ENCODE results near the gene PTGR3. TPM values are rescaled to one million over a fixed set of nuclear protein-coding genes. Genes with fewer than 3 reads are reported as not detected.

The PTGR3 gene
- total RNA-seq, 4 donors from 2014 or later: 9.6 to 27.5 (median 20.1) TPM

DNA sequence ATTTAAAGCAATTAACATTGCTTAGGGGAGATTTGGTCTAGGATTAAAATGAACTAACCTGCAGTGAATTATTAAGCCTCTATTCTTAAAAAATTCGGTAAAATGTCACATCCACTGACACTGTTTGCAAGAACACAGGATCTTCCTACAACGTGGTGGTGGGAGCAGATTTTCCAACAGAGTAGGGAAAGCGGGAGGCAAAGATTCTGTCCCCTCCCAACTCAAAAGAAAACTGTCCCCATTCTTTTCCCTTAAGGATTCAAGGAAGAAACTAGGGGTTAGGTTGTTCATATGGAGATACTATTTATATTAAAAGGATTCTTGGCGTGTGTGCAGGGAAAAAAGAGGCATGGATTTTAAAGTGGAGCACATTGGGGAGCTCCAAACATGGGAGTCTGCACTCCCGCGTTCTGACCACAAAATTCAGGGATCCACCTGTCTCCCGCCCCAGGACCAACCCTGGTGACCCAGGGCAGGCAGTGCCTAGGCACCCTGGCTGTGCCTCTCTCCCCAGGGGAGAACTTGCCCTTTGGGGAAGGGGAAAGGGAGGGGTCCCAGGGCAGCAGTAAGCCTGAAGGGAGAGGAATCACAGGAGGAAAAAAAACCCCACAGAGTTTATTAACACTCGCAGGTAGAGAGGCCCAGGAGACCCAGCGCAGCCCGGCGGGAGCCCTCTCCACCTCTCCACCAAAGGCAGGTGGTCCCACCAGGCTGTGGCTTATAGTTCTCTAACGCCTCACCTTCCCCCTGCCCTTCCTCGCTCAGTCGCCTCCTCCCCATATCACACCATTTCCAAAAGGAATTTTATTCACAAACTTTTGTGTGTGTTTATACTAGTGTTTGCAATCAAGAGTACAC lies 2.3 kb downstream of the PTGR3 start:
- WGBS: 50% methylated on average over 14 of the region's 14 CpGs
- peak overlapping the region; percentile 96 to 99 (median 97) for H3K4me3 ChIP-seq
- H3K9me3 ChIP-seq: no peaks in the 10 kb centered on the region
- peak; percentile 78 for DNase-seq (ENCODE audit: extremely low spot score)
- peaks cover 0 to 3% (median 2%) of the 10 kb centered on the region in 4 donors for H3K36me3 ChIP-seq
- H3K27ac ChIP-seq (replicated peaks in 1 of 4): peak overlapping the region; percentile 97 to 100 (median 98)
- intact Hi-C loops (cut with DNase I): loop anchor here (10.0 kb wide), 1 partner anchor 268 kb away; no protein-coding TSS in a partner anchor
- H3K27me3 ChIP-seq: no peaks in the 10 kb centered on the region
- TF ChIP-seq POLR2AphosphoS5 (IDR thresholded peaks at IDR 0.05): no peak
- no peak for TF ChIP-seq POLR2A (IDR thresholded peaks at IDR 0.05; ENCODE audit: low read depth)
- no peak for TF ChIP-seq EP300 (IDR thresholded peaks at IDR 0.05)
- TF ChIP-seq, protein P1, sequence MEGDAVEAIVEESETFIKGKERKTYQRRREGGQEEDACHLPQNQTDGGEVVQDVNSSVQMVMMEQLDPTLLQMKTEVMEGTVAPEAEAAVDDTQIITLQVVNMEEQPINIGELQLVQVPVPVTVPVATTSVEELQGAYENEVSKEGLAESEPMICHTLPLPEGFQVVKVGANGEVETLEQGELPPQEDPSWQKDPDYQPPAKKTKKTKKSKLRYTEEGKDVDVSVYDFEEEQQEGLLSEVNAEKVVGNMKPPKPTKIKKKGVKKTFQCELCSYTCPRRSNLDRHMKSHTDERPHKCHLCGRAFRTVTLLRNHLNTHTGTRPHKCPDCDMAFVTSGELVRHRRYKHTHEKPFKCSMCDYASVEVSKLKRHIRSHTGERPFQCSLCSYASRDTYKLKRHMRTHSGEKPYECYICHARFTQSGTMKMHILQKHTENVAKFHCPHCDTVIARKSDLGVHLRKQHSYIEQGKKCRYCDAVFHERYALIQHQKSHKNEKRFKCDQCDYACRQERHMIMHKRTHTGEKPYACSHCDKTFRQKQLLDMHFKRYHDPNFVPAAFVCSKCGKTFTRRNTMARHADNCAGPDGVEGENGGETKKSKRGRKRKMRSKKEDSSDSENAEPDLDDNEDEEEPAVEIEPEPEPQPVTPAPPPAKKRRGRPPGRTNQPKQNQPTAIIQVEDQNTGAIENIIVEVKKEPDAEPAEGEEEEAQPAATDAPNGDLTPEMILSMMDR (IDR thresholded peaks at IDR 0.05): no peak
- peaks cover 43 to 71% (median 66%) of the 10 kb centered on the region in 4 donors for H3K4me1 ChIP-seq

DNA sequence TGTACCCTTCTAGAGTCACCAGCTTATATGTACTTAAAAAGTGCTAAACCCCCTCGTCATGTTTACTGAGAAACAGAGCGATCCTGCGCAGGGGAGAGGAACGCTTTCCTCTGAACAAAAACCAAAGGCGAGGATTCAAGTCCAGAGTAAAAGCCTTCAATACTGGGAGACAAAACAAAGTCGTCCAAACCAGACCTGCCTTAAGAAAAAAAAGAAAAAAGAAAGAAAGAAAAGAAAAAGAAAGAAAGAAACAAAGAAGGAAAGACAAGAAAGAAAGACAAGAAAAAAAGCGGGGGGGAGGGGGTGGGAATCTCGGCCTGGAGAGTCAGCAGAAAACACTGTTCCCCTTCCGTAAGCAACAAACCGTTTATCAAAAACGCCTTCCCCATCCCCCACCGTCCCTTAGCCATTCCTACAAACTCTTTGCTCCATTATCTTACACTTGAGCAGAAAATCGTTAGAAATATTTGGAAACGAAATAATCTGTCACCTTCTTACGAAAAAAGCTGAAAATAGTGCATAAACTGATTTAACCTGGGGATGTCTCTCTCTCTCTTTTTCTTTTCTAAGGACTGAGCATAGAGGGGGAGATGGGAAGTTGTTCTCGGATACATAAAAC lies 3.3 kb downstream of the PTGR3 start:
- 50% methylated on average over 16 of the region's 16 CpGs for WGBS
- Histone ChIP-seq H3K27me3 (no peaks in the 10 kb centered on the region), H3K4me3 (peak overlapping the region; percentile 53 to 98 (median 96)), H3K27ac (replicated peaks in 1 of 4) (peak overlapping the region; percentile 97 to 100 (median 98)), H3K9me3 (no peaks in the 10 kb centered on the region), H3K4me1 (peaks cover 43 to 80% (median 74%) of the 10 kb centered on the region in 4 donors), H3K36me3 (peaks cover 0 to 14% (median 10%) of the 10 kb centered on the region in 4 donors)
- TF ChIP-seq POLR2A (IDR thresholded peaks at IDR 0.05; ENCODE audit: low read depth) (no peak), POLR2AphosphoS5 (IDR thresholded peaks at IDR 0.05) (no peak), EP300 (IDR thresholded peaks at IDR 0.05) (no peak)
- TF ChIP-seq, protein P1 (IDR thresholded peaks at IDR 0.05): no peak
- intact Hi-C loops (cut with DNase I): loop anchor here (10.0 kb wide), 1 partner anchor 269 kb away; no protein-coding TSS in a partner anchor
- DNase-seq (ENCODE audit: extremely low spot score): peak; percentile 68

DNA sequence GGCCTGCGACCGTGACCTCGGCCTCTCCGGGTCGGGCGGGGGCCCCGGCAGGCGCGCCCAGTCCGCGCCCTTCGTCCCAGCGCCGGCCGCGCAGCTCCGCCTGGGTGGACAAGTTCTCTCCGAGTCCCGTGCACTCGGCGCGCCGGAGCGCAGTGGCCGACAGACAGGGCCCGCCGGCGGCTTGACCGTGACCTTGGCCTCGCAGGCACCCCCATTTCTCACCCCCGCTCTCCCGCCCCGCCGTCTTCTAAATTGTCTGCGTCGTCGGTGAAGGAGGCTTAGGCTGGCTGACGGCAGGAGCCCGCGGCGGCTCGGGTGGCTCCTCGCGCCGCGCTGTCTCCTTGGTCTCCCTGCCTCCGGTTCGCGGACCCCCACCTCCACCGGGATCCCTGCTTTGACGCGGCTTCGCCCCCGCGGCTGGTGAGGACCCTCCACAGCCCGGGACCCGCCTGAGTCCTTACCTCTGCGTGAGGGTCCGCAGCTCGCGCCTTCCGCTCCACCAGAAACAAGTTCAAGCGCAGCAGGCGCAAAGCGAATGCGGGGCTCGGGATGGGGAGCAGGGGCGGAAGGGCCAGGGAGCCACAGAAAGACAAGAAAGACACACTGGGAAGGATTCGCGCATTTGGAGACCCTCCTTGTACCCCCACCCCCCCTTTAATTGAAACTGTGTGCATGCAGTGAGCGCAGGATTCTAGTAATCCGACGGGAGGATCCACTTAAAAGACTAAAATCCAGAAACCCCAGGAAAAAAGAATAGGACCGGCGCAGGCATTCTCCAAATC lies 4.0 kb downstream of the PTGR3 start:
- intact Hi-C loops (cut with DNase I): loop anchor here (10.0 kb wide), 1 partner anchor 270 kb away; no protein-coding TSS in a partner anchor

DNA sequence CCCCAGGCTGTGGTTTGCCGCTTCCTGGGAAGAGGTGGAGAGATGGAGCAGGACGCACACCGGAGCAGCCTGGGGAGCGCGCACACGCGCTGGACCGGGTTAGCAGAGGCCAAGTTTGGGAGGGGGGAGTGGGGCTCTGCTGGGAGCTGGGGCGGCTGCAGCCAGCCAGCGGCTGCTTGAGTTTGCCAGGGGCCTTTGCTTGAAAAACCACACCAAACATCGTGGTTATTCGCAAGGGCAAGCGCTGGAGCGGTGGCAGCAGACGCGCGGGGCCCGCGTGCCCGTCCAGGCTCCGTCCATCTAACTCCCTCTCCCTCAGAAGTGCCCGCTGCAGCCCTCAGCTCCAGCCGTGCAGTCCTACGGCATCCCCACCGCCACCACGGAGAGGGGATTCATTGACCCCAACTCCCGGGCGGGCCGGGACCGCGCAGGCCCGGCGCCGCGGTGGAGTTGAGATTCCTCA lies 4.6 kb downstream of the PTGR3 start:
- TF ChIP-seq EP300 (IDR thresholded peaks at IDR 0.05) (no peak), POLR2AphosphoS5 (IDR thresholded peaks at IDR 0.05) (no peak), POLR2A (IDR thresholded peaks at IDR 0.05; ENCODE audit: low read depth) (no peak)
- TF ChIP-seq, protein P1 (IDR thresholded peaks at IDR 0.05): no peak
- peaks cover 44 to 77% (median 73%) of the 10 kb centered on the region in 4 donors for H3K4me1 ChIP-seq

More for the DNA sequence above, 4.0 kb downstream of the PTGR3 start:
- Histone ChIP-seq H3K9me3 (no peaks in the 10 kb centered on the region), H3K27me3 (no peaks in the 10 kb centered on the region), H3K36me3 (peaks cover 0 to 21% (median 16%) of the 10 kb centered on the region in 4 donors), H3K4me3 (peak overlapping the region; percentile 53 to 98 (median 96)), H3K27ac (replicated peaks in 1 of 4) (peak overlapping the region; percentile 97 to 100 (median 98)), H3K4me1 (peaks cover 40 to 76% (median 70%) of the 10 kb centered on the region in 4 donors)
- DNase-seq (ENCODE audit: extremely low spot score): peak; percentile 79
- no peak for TF ChIP-seq POLR2A (IDR thresholded peaks at IDR 0.05; ENCODE audit: low read depth)
- TF ChIP-seq EP300 (IDR thresholded peaks at IDR 0.05): no peak
- TF ChIP-seq POLR2AphosphoS5 (IDR thresholded peaks at IDR 0.05): no peak
- TF ChIP-seq, protein P1 (IDR thresholded peaks at IDR 0.05): no peak
- WGBS: 43% methylated on average over 25 of the region's 75 CpGs

More for the DNA sequence above, 4.6 kb downstream of the PTGR3 start:
- H3K27me3 ChIP-seq: no peaks in the 10 kb centered on the region
- H3K36me3 ChIP-seq: peaks cover 0 to 26% (median 18%) of the 10 kb centered on the region in 4 donors
- DNase-seq (ENCODE audit: extremely low spot score): peak; percentile 66
- WGBS: 17% methylated on average over 11 of the region's 35 CpGs
- intact Hi-C loops (cut with DNase I): loop anchor here (10.0 kb wide), 1 partner anchor 271 kb away; no protein-coding TSS in a partner anchor
- H3K27ac ChIP-seq (replicated peaks in 1 of 4): peak overlapping the region; percentile 97 to 100 (median 98)
- H3K4me3 ChIP-seq: peak overlapping the region; percentile 53 to 98 (median 96)
- H3K9me3 ChIP-seq: no peaks in the 10 kb centered on the region

Measured in esophagus muscularis mucosa (tissue), 4 donors.